Activated CD4-positive, alpha-beta memory T cell treated with anti-CD3 and anti-CD28 coated beads, Interleukin-2, amount 10 ng/mL, durations not matched to agents 7 days and 5 days (primary cell): ENCODE results near the gene SUPT20H. TPM values are rescaled to one million over a fixed set of nuclear protein-coding genes. Genes with fewer than 3 reads are reported as not detected.

Experiments used
- CTCF ChIA-PET: fragments of 350-600 bp; sonication (Branson Sonifier 250); formaldehyde crosslinking; loops from one replicate; lab custom pipeline; 2021; ENCODE audit warnings: antibody characterized with exemption, inconsistent platforms; lab: Charles Lee
- POLR2A ChIA-PET: fragments of 350-600 bp; sonication (Branson Sonifier 250); formaldehyde crosslinking; loops from one replicate; lab custom pipeline; 2021; ENCODE audit warnings: antibody characterized with exemption; lab: Charles Lee
- DNase-seq: peaks from one replicate; pipeline ENCODE4 v3.0.0-alpha.2; 2020
- H3K27ac Mint-ChIP-seq: one replicate; pipeline ENCODE4 v1.8.0; 2021; ENCODE audit warnings: mild to moderate bottlenecking, mixed read lengths
- H3K27me3 Mint-ChIP-seq: one replicate; pipeline ENCODE4 v1.8.0; 2021; ENCODE audit warnings: mixed read lengths
- H3K36me3 Mint-ChIP-seq: one replicate; pipeline ENCODE4 v1.8.0; 2021; ENCODE audit warnings: low read depth, mixed read lengths
- H3K4me1 Mint-ChIP-seq: one replicate; pipeline ENCODE4 v1.8.0; 2021; ENCODE audit warnings: mixed read lengths
- H3K4me3 Mint-ChIP-seq: one replicate; pipeline ENCODE4 v1.8.0; 2021; ENCODE audit warnings: mild to moderate bottlenecking, mixed read lengths
- H3K9me3 Mint-ChIP-seq: one replicate; pipeline ENCODE4 v1.8.0; 2021; ENCODE audit warnings: mixed read lengths
- total RNA-seq, 2 experiments: library from RNA; stranded (reverse); gene quantifications; one replicate each; pipeline ENCODE4 v1.2.3, GENCODE V29; 2021

The SUPT20H gene
- total RNA-seq, 2 experiments from 2014 or later, result 70.7 to 70.9 TPM

DNA sequence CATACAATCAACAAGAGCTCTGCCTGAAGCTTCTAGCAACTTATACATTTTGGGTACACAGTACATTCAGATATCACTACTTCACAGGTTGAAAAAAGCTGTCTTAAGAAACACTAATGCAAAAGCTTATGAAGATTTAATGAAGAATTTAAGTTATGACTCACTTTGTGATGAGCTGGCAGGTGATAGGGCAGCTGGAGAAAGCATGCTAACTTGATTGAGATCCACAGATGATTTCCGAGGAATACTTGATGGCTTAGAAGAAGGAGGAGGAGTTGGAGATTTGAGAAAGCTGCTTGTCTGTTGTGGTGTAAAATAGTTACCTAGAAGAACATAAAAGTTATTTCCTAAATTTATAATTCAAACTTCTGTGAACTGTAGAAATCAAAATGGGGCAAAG lies 35.6 kb downstream of the SUPT20H start:
- no peaks in the 10 kb centered on the region for H3K4me1 Mint-ChIP-seq
- no peak overlapping the region for H3K4me3 Mint-ChIP-seq
- CTCF ChIA-PET, result interaction anchor here (1.1 kb wide), 1 partner anchor 43 kb away, joined by 3 read pairs; no protein-coding TSS in a partner anchor
- DNase-seq, result no peak
- H3K9me3 Mint-ChIP-seq, result no peaks in the 10 kb centered on the region
- no peak overlapping the region for H3K27ac Mint-ChIP-seq
- peaks cover 44% of the 10 kb centered on the region for H3K36me3 Mint-ChIP-seq
- POLR2A ChIA-PET, result interaction anchor here (0.7 to 1.3 kb wide), 2 partner anchors 23 to 35 kb away, joined by 3 to 4 read pairs; partner anchors contain the start of gene EXOSC8
- H3K27me3 Mint-ChIP-seq, result no peaks in the 10 kb centered on the region

DNA sequence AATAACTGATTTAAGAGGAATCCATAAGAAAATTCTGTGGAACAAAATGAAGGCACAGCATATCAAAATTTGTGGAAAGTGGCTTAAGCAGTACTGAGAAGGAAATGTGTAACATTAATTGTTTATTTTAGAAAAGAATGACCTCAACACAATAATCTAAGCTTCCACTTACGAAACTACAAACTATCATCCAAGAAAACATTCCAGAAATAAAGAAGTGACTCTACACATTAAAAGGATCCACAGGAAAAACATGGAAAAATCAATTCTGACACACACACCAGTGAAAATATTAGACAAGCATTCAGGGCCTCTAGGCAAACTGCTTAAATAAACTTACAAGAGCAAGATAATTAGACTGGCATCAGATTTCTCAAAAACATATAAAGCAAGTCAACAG lies 44.9 kb downstream of the SUPT20H start:
- ChIA-PET CTCF (no interaction called here), POLR2A (no interaction called here)
- Mint-ChIP-seq H3K27ac (no peak overlapping the region), H3K27me3 (no peaks in the 10 kb centered on the region), H3K36me3 (peaks cover 73% of the 10 kb centered on the region), H3K4me1 (no peaks in the 10 kb centered on the region), H3K9me3 (no peaks in the 10 kb centered on the region), H3K4me3 (no peak overlapping the region)
- no peak for DNase-seq

DNA sequence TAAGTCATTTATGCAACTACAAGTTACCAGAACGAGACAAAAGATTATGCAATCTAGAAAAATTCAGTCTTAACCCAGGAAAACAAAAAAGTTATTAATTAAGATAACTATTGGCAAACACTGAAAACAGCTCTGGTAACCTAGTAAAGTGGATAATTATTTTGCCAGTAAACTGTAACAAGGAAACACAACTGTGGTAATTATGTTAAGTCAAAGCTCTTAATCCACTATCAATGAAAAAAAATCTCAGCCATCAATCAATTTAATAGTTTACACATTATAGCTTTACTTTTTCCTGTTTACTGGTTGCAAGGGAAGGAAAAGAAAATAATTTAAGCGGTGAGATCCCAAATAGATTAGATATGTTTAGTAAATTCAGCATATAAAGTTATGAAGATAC lies 47.7 kb downstream of the SUPT20H start:
- peaks cover 84% of the 10 kb centered on the region for H3K36me3 Mint-ChIP-seq
- H3K27ac Mint-ChIP-seq, result no peak overlapping the region
- H3K4me1 Mint-ChIP-seq, result peaks cover 6% of the 10 kb centered on the region
- H3K27me3 Mint-ChIP-seq, result no peaks in the 10 kb centered on the region
- H3K4me3 Mint-ChIP-seq, result no peak overlapping the region
- CTCF ChIA-PET, result interaction anchor here (1.6 kb wide), 1 partner anchor 12 kb away, joined by 9 read pairs; the partner anchor contains the start of gene ALG5
- DNase-seq, result no peak
- POLR2A ChIA-PET, result interaction anchor here (4.3 kb wide), 1 partner anchor 11 kb away, joined by 49 read pairs; the partner anchor contains the start of genes ALG5 and EXOSC8
- H3K9me3 Mint-ChIP-seq, result no peaks in the 10 kb centered on the region

DNA sequence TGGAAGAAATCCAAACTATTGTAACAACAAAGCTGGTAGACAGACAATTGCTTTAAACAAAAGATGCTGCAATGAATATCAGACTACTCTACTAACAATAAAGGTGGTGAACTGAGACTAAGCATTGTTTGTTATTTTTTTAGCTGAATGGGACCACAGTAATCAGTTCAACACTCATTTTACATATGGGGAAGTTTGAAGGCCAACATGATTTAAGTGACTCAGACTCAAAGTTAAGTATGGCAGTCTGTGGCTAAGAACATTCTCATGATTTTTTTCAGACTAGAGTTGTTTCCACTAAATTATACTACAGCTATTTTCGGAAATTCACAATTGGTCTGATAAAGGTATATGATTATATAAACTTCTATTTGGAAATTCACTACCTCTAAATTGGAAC lies 48.5 kb downstream of the SUPT20H start:
- H3K4me1 Mint-ChIP-seq, result peaks cover 9% of the 10 kb centered on the region
- CTCF ChIA-PET, result no interaction called here
- DNase-seq, result no peak
- no peaks in the 10 kb centered on the region for H3K9me3 Mint-ChIP-seq
- POLR2A ChIA-PET, result interaction anchor here (4.3 kb wide), 1 partner anchor 10 kb away, joined by 49 read pairs; the partner anchor contains the start of genes ALG5 and EXOSC8
- no peaks in the 10 kb centered on the region for H3K27me3 Mint-ChIP-seq
- H3K27ac Mint-ChIP-seq, result no peak overlapping the region
- peaks cover 84% of the 10 kb centered on the region for H3K36me3 Mint-ChIP-seq
- H3K4me3 Mint-ChIP-seq, result no peak overlapping the region

DNA sequence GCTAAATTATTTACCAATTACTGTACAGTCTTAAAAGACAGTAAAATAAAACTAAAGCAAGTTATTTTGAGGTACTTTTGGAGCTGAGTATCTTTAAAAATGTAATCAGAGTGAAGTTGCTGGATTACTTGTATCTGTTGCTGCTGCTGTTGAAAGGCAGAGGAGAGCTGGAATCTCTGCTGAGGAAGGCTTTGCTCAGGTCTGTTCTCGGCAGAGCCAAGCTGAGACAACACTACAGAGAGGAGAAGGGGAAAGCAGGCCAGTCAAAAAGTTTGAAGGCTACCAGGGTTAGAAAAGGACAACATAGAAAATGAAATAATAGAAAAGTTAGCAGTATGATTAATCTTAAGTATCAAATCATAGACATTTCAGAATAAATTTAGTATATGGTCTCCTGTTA lies 49.1 kb downstream of the SUPT20H start:
- no peak overlapping the region for H3K27ac Mint-ChIP-seq
- H3K9me3 Mint-ChIP-seq, result no peaks in the 10 kb centered on the region
- no peaks in the 10 kb centered on the region for H3K27me3 Mint-ChIP-seq
- H3K4me3 Mint-ChIP-seq, result no peak overlapping the region
- H3K4me1 Mint-ChIP-seq, result peaks cover 12% of the 10 kb centered on the region
- ChIA-PET POLR2A (interaction anchor here (4.3 kb wide), 1 partner anchor 9 kb away, joined by 49 read pairs; the partner anchor contains the start of genes ALG5 and EXOSC8), CTCF (no interaction called here)
- peaks cover 84% of the 10 kb centered on the region for H3K36me3 Mint-ChIP-seq
- no peak for DNase-seq

DNA sequence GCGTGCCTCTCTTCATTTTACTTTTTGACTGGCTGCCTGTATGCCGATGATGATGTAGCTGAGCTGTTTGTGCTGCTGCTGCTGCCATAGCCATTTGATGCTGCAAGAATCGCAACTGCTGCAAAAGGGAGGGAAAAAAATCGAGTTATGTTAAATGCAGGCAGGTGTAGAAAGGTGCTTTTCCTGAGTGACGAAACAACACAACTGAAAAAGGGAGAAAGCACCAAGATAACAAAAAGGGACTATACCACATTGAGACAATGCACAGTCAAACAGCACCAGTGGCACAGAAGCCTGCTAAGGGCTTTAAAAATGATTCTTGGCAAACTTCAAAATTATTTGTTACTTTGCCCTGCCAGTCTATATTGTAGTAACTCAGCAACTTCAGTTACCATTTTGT lies 49.8 kb downstream of the SUPT20H start:
- POLR2A ChIA-PET, result interaction anchor here (1.5 to 4.3 kb wide), 2 partner anchors 9 kb away, joined by 10 to 49 read pairs; partner anchors contain the start of genes ALG5 and EXOSC8
- H3K36me3 Mint-ChIP-seq, result peaks cover 81% of the 10 kb centered on the region
- no peak overlapping the region for H3K27ac Mint-ChIP-seq

DNA sequence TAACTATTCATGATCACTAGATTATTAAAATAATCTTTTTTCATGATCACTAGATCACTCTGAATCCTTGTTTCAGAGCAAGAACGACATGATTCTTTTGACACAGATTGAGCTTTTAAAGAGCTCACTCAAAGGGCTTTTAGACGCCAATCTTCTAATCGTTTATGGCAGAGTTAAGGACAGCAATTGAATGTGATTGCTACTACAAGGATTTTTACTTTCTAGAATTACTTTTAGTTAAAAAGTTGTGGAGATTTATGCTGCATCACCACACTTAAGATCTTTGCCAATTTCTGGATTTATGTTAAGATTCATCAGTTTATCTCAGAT lies 57.6 kb downstream of the SUPT20H start:
- H3K27ac Mint-ChIP-seq, result peak overlapping the region; percentile 100

More for the DNA sequence above, 49.8 kb downstream of the SUPT20H start:
- peaks cover 15% of the 10 kb centered on the region for H3K4me1 Mint-ChIP-seq
- DNase-seq, result no peak
- no peak overlapping the region for H3K4me3 Mint-ChIP-seq
- H3K9me3 Mint-ChIP-seq, result no peaks in the 10 kb centered on the region
- CTCF ChIA-PET, result no interaction called here
- H3K27me3 Mint-ChIP-seq, result no peaks in the 10 kb centered on the region

DNA sequence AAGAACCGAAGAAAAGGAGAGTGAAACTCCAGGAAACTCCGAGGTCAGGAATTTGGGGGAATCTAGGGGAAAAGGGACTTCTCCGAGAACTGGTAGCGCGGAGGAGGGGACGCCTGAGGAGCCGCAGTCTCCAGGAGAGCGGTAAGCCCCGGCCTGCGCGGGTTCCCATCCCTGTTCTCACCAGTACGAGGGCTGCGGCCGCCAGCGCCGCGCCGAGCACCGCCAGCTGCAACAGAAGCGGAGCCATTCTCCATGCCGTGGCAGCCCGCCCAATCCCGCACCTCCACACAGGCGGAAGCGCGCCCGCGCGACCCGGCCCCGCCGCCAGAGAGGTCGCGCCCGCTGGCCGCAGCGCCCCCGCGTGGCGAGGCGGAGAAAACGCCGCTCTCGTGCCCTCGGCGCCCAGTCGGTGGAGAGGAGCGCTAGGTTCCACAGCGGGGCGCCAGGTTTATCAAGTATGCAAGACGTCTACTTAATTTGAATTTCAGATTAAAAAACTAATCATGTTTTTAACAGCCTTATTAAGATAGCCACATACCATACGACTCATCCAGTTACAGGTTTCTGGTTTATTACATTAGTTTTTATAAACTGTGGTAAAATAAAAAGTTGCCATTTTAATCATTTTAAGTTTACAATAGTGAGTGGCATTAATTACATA lies 60.3 kb downstream of the SUPT20H start, which contains the start of gene ALG5:
Gene ALG5, minus strand, starts transcription at position 287 of the 661 bp plus-strand sequence. Its CDS starts 40 bp downstream, at position 247.
- Mint-ChIP-seq H3K36me3 (peaks cover 37% of the 10 kb centered on the region), H3K27ac (peak within 1 kb of the TSS; percentile 100), H3K27me3 (no peaks in the 10 kb centered on the region), H3K4me1 (peaks cover 39% of the 10 kb centered on the region), H3K9me3 (no peaks in the 10 kb centered on the region), H3K4me3 (peak within 1 kb of the TSS; percentile 98)
- peak; percentile 94 for DNase-seq
- POLR2A ChIA-PET, result interaction anchor here (0.6 to 4.9 kb wide), 18 partner anchors 9 to 1350 kb away, joined by 3 to 49 read pairs (median 8); partner anchors contain the start of genes RFXAP, SPART, SUPT20H and UFM1
- CTCF ChIA-PET, result interaction anchor here (1.2 to 2.0 kb wide), 3 partner anchors 9 to 16 kb away, joined by 4 to 9 read pairs (median 7); no protein-coding TSS in a partner anchor

More for the DNA sequence above, 57.6 kb downstream of the SUPT20H start:
- ChIA-PET POLR2A (interaction anchor here (0.9 to 4.9 kb wide), 5 partner anchors 10 to 182 kb away, joined by 3 to 49 read pairs (median 18); partner anchors contain the start of gene SUPT20H), CTCF (interaction anchor here (1.7 kb wide), 1 partner anchor 19 kb away, joined by 6 read pairs; no protein-coding TSS in a partner anchor)
- no peaks in the 10 kb centered on the region for H3K27me3 Mint-ChIP-seq
- H3K4me3 Mint-ChIP-seq, result peak overlapping the region; percentile 98
- peaks cover 39% of the 10 kb centered on the region for H3K4me1 Mint-ChIP-seq
- no peak for DNase-seq
- peaks cover 43% of the 10 kb centered on the region for H3K36me3 Mint-ChIP-seq
- H3K9me3 Mint-ChIP-seq, result no peaks in the 10 kb centered on the region

DNA sequence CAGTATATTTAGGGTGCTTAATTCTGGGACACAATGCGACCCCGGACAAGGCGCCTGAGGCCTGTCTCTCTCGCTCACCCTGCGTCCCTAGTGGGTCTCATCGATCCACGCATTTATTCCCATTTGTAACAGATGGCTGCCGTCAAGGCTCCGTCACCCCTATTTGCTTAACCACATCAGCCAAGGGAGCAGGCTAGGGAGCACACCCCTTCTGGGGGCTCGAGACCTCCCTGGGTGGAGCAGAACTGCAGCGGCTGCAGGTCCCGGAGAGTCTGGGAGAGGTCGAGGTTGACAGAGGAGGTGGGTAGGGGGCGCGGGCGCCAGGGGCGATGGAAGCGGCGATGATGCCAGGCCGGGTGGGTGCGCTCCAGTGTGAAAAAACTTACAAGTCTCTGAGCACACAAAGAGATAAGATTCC lies 60.9 kb downstream of the SUPT20H start:
- no peaks in the 10 kb centered on the region for H3K9me3 Mint-ChIP-seq
- CTCF ChIA-PET, result interaction anchor here (2.0 kb wide), 1 partner anchor 13 kb away, joined by 9 read pairs; no protein-coding TSS in a partner anchor
- peak; percentile 28 for DNase-seq
- H3K4me3 Mint-ChIP-seq, result peak overlapping the region; percentile 98
- H3K36me3 Mint-ChIP-seq, result peaks cover 38% of the 10 kb centered on the region
- peak overlapping the region; percentile 100 for H3K27ac Mint-ChIP-seq
- H3K4me1 Mint-ChIP-seq, result peaks cover 38% of the 10 kb centered on the region
- H3K27me3 Mint-ChIP-seq, result no peaks in the 10 kb centered on the region
- POLR2A ChIA-PET, result interaction anchor here (0.6 to 4.9 kb wide), 12 partner anchors 8 to 1350 kb away, joined by 3 to 49 read pairs (median 5); partner anchors contain the start of genes SPART and SUPT20H

DNA sequence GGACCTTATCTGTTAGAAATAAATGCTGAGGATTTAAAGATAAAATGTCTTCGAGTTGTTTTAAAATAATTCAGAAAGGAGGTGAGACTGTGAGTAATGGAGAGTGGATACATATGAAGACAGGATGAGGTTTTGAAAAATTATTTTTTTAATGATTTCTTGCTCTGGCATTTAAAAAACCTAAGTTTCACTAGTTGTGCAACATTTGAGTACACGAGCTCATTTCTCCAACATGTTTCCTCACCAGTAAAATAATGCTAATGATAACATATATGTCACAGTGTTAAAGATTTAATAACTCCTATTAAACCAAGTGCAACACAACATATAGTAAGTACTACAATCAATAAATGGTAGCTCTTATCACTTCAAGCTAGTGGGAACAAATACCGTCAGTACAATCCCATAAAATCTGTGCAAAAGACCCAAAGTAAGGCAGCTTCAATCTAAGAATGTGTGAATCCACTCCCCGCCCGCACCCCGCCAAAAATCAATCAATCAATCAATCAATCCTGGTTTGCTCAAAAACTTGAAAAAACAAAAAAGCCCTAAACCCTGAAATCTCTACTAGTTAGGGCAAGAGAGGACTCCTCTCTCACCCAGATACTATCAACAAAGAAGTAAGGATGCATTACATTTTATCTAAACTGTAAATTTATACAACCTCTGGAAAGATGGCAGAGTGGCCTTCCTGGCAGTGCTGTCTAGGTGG lies 61.6 kb downstream of the SUPT20H start:
- ChIA-PET CTCF (interaction anchor here (0.7 kb wide), 1 partner anchor 17 kb away, joined by 3 read pairs; no protein-coding TSS in a partner anchor), POLR2A (interaction anchor here (0.6 to 1.4 kb wide), 4 partner anchors 11 to 178 kb away, joined by 3 to 6 read pairs (median 3); no protein-coding TSS in a partner anchor)
- no peak for DNase-seq
- Mint-ChIP-seq H3K9me3 (no peaks in the 10 kb centered on the region), H3K4me3 (peak overlapping the region; percentile 98), H3K27me3 (no peaks in the 10 kb centered on the region), H3K27ac (peak overlapping the region; percentile 100), H3K4me1 (peaks cover 34% of the 10 kb centered on the region), H3K36me3 (peaks cover 38% of the 10 kb centered on the region)

DNA sequence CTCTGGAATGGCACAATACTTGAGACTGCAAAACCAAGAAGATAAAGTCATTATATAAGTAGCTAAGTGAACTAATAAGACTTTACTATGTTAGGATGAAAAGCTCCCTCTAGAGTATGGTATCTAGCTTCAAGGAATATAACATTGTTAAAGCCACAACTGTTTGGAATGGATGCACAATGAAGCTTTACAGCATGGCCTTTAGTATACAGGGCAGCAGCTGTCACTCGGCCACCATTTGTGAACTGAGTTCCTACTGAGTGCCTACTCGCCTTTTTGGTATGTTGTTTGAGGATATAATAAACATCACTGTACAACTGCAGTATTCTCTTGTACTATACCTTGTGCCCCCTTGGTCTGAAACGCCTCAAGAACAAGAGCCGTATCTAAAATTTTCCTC lies 67.1 kb downstream of the SUPT20H start:
- Mint-ChIP-seq H3K4me1 (peaks cover 15% of the 10 kb centered on the region), H3K9me3 (no peaks in the 10 kb centered on the region), H3K36me3 (peaks cover 76% of the 10 kb centered on the region), H3K27me3 (no peaks in the 10 kb centered on the region), H3K27ac (no peak overlapping the region), H3K4me3 (no peak overlapping the region)
- ChIA-PET POLR2A (interaction anchor here (1.3 kb wide), 1 partner anchor 8 kb away, joined by 5 read pairs; the partner anchor contains the start of gene EXOSC8), CTCF (interaction anchor here (1.2 kb wide), 1 partner anchor 12 kb away, joined by 4 read pairs; no protein-coding TSS in a partner anchor)
- no peak for DNase-seq
